HG03575 (cell line): ENCODE results near the gene FBLIM1.

Source experiments
- ATAC-seq: cut with Tn5 transposase; IDR thresholded peaks from one replicate; pipeline ENCODE4 v1.9.1; 2021; ENCODE audit not compliant: unreplicated experiment, insufficient number of reproducible peaks, low FRiP score; ENCODE audit errors: extremely low read depth

The FBLIM1 gene

DNA sequence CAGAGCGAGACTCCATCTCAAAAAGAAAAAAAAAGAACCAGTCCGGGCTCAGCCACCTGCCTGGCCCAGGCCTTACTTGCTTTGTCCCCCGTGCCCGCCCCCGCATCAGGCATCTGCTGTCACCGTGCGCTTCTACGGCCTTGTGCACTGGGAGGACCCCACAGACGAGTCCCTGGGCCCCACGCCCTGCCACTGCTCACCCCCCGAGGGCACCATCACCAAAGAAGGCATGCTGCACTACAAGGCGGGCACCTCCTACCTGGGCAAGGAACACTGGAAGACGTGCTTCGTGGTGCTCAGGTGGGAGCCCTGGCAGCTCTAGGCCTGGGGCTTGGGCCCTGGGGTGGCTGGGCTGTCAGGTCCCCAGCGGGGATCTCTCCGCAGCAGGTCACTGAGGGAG is 28.2 kb upstream of the FBLIM1 start:
- ATAC-seq: no peak

- no peak for ATAC-seq
Observed at GRCh38 chr1:15730936-15731335, 27.7 kb upstream of the FBLIM1 start.

GRCh38 chr1:15731735-15732685 is 26.6 kb upstream of the FBLIM1 start:
- no peak for ATAC-seq

DNA sequence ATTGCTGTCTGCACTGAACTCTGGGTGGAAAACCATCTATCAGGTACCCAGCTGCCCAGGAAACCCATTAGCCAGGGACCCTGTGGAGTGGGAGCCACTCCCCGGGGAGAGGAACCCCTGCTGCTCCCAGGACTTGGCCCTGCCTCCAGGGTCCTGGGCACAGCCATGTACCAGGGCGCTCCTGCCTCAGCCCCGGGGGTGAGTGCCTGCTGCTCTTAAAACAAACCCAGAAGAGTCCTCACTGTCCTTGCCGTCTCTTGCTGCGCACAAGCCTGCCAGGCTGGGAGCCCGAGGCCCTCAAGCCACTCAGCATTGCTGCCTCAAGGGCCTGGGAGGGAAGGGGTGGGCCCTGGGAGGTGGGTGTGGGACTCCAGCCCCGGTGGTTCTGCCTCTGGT is 25.9 kb upstream of the FBLIM1 start:
- ATAC-seq: no peak

DNA sequence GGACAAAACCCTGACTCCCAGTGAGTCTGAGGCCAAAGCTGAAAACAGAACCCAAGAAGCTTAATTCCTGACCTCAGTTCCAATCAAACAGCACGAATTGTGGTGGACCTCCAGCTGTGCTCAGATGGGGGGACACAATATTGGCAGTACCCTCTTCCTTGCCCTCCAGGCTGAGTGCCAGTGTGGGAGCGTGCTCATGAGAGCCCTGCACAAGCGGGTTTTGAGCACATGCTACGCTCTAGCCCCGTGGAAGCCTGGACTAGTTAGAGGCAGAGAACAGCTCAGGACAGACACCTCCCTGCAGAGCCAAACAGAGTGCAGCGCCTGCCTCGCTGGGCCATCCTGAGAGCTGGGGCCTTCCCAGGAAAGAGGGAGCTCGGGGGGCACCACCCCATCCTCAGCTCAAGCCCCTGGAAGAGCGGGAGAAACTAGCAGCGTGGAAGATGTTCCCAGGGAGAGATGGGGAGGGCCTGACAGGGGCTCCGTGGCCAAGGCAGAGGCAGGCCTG is 25.3 kb upstream of the FBLIM1 start:
- no peak for ATAC-seq

DNA sequence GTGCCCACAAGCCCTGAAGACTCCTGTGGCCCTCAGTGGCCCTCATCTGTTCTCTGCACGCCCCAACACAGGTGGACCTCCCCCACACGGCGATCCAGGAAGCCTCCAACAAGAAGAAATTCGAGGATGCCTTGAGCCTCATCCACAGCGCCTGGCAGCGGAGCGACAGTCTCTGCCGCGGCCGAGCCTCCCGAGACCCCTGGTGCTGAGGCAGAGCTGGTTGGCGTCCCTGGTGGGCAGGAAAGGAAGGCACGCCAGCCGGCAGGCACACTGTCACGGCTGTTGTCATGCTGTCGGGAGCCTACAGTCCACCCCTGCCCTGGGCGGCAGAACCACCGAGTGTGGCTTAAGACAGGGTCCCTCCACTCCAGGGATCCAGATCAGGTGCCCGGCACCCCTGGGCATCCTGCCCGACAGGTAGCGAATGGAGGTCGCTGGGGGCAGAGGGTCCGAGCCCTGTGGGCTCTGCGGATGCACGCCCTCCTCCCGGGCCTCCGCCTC is 24.8 kb upstream of the FBLIM1 start:
- no peak for ATAC-seq

DNA sequence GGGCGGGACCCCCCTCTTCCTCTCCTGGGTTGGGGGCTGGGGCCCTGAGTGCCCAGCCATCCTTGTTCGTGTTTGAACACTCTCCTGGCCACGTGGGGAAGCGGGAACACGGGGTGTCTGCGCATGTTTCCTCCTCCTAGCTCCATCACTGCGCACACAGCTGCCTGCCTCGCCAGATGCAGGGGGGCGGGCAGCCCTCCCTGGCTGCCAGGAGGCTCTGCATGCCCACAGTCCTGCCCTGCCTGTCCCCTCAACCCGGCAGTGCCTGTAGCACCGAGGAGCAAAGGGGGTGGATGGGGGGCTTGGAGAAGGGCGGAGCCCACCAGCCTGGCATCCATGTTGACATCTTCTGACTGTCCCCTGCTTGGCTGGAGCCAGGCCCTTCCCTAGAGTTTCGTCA is 24.3 kb upstream of the FBLIM1 start:
- no peak for ATAC-seq

DNA sequence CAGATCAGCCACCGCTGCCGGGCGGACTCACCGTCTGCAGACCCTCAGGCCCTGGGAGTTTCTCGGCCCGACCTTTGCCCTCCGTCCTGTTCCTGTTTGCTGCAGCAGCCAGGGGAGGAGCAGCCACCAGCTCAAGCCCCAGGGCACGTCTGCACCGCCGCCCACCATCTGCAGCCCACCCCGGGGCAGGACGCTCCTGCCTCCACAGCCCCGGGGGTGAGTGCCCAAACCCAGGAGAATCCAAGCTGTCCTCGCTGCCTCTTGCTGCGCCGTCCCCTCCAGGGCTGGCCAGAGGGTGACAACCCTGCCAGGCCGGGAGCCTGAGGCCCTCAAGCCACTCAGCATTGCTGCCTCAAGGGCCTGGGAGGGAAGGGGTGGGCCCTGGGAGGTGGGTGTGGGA is 23.7 kb upstream of the FBLIM1 start:
- no peak for ATAC-seq

DNA sequence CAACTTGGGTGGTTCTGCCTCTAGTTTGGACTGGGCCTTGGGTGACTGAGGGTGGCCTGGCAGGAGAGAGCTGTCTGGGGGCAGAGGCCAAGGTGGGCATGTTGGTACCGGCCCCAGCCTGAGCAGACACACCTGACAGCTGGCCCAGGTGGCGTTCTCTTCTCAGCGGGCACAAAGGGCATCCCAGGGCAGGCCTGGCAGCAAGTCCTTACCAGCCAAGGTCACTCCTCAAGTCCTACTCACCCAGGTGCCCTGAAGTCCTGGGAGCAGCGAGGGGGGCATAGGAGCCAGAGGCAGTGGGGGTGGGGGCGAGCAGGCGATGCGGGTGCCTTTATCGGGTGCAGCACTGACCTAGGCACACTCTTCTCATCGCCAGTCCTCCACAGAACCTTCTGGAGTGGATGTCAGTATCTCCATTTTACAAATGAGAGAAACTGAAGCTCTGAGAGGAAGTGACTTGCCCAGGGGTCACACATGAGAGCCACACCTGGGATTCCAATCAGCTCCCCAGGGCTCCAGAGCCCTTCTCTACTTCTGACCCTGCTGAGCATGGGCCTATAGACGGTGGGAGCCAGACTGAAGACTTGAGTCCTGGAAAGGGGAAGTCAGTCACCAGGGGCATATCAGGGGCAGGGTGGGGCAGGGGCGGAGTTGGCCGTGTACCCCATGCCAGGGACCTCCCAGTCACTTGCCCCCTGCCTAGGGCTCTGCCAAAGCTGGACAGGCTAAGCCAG is 23.1 kb upstream of the FBLIM1 start:
- no peak for ATAC-seq

GRCh38 chr1:15736038-15736891 is 22.3 kb upstream of the FBLIM1 start, which contains the start of gene SLC25A34:
Gene SLC25A34, plus strand, starts transcription at chr1:15736258. Its CDS starts 228 bp downstream, at chr1:15736486.
- no peak for ATAC-seq

- ATAC-seq: no peak
Observed at GRCh38 chr1:15736892-15737261, 21.7 kb upstream of the FBLIM1 start.

DNA sequence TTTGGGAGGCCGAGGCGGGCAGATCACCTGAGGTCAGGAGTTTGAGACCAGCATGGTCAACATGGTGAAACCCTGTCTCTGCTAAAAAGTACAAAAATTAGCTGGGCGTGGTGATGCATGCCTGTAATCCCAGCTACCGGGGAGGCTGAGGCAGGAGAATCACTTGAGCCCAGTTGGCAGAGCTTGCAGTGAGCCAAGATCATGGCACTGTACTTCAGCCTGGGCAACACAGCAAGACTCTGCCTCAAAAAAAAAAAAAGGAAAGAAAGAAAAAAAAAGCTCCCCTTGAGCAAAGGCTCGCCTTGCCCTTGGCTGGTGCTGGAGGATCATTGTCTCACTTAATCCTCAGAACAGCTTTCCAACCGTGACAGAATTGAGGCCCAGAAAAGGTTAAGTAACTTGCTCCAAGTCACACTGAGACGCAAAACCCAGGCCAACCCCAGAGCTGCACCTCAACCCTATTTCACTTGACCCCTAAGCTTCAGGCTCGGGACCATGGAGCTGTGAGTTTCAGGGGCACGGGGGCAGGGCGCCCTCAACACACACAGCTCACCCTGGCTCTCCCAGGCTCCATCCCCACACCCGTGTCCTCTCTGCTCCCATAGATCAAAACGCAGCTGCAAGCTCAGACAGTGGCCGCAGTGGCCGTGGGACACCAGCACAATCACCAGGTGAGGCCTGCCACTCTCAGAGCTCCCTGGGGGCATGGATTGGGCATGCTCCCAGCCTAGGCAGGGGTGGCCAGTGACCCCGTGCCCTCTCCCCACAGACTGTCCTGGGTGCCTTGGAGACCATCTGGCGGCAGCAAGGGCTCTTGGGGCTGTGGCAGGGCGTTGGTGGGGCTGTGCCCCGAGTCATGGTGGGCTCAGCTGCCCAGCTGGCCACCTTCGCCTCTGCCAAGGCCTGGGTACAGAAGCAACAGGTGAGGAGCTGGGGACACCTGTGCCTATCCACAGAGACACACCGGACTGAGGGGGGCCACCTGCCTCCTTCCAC is 21.0 kb upstream of the FBLIM1 start:
- no peak for ATAC-seq

GRCh38 chr1:15738416-15739113 is 20.0 kb upstream of the FBLIM1 start:
- no peak for ATAC-seq

- ATAC-seq: no peak
Observed at GRCh38 chr1:15739259-15739658, 19.3 kb upstream of the FBLIM1 start.

DNA sequence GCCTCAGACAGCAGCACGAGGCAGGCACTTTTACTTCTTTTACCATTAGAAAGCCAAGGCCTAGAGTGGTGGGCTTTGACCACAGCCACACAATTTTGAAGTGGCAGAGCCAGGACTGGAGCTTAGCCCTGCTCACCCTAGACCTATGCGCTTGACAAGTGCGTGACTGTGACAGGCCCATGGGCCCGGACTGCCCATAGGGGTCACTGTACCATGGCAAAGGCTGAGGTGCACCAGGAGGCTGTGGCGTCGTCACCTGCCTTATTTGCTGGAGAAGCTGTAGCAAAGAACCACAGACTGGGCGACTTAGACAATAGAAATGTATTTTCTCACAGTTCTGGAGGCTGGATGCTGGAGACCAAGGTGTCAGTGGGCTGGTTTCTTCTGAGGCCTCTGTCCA is 18.9 kb upstream of the FBLIM1 start:
- ATAC-seq: no peak

DNA sequence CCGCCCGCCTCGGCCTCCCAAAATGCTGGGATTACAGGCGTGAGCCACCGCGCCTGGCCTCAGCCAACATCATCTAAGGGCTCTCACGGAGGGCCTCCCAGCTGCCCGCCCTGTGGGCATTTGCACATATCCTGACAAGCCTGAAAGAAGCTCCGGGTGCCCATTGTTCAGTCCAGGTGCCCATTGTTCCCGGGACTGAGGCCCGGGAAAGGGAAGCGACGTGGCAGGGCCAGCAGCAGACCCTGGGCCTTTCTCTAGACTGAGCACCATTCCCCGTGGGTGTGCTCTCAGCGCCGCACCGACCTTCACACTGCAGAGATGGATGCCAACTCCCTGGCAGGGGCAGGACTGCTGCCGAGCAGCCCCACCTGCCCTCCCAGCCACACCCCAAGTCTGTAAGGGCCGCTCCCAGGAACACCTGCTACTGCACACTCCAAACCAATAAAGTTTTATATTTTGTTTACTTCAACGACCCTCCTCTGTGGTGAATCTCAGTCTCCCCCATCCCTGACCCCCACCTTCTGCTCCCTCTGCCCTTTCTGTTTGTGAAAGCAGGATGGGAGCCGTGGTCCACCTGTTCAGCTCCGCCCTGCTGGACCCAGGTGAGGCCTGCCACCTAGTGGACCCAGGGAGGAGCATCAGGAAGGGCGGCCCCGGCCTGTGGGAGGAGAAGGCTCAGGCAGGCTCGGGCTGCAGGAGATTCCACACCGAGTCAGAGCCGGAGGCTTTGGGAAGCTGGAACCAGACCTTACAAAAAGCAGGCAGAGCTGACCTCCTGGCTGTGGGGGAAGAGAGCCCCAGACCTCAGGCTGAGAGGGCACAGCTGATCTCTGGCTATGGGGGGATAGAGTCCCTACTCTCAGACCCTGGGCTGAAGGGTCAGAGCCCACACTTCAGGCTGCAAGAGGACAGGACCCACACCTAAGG is 17.4 kb upstream of the FBLIM1 start:
- ATAC-seq: no peak
